ENCODE measurements around the gene GRID1. TPM values are rescaled to one million over a fixed set of nuclear protein-coding genes. Genes with fewer than 3 reads are reported as not detected.

GRID1 gene
- total RNA-seq, 4 donors from 2014 or later: 0.03 to 2.7 (median 0.49) TPM

GRCh38 chr10:85993840-85994507 lies 372.6 kb downstream of the GRID1 start:
- intact Hi-C loops (cut with DNase I): loop anchor here (10.0 kb wide), 1 partner anchor 381 kb away; no protein-coding TSS in a partner anchor
- Histone ChIP-seq H3K27ac (no peak overlapping the region), H3K36me3 (no peaks in the 10 kb centered on the region), H3K27me3 (peaks cover 0 to 5% (median 0%) of the 10 kb centered on the region in 4 donors), H3K4me1 (no peaks in the 10 kb centered on the region), H3K9me3 (no peaks in the 10 kb centered on the region), H3K4me3 (no peak overlapping the region)
- DNase-seq: no peak
- WGBS, 2 donors: 43 to 53% methylated on average over 4 to 6 of the region's 6 CpGs
- TF ChIP-seq CTCF (IDR thresholded peaks at IDR 0.05) (no peak), POLR2A (IDR thresholded peaks at IDR 0.05) (no peak)

- intact Hi-C loops (cut with DNase I): loop anchor here (10.0 kb wide), 1 partner anchor 382 kb away; no protein-coding TSS in a partner anchor
- TF ChIP-seq CTCF (IDR thresholded peaks at IDR 0.05) (no peak), POLR2A (IDR thresholded peaks at IDR 0.05) (no peak)
- DNase-seq: no peak
- no peaks in the 10 kb centered on the region for H3K36me3 ChIP-seq
- H3K27me3 ChIP-seq: peaks cover 0 to 5% (median 0%) of the 10 kb centered on the region in 4 donors
- H3K4me1 ChIP-seq: no peaks in the 10 kb centered on the region
- H3K27ac ChIP-seq: no peak overlapping the region
- no peak overlapping the region for H3K4me3 ChIP-seq
- no peaks in the 10 kb centered on the region for H3K9me3 ChIP-seq
- 75 to 100% methylated on average over 1 of the region's 1 CpG for WGBS, 2 donors
Measured at GRCh38 chr10:85993140-85993539, 373.5 kb downstream of the GRID1 start.

- no peak for DNase-seq
- WGBS, 2 donors: 28 to 53% methylated on average over 1 of the region's 1 CpG
- TF ChIP-seq CTCF (IDR thresholded peaks at IDR 0.05): no peak
- TF ChIP-seq POLR2A (IDR thresholded peaks at IDR 0.05): no peak
- Histone ChIP-seq H3K27ac (no peak overlapping the region), H3K27me3 (peaks cover 0 to 5% (median 0%) of the 10 kb centered on the region in 4 donors), H3K36me3 (no peaks in the 10 kb centered on the region), H3K9me3 (no peaks in the 10 kb centered on the region), H3K4me1 (no peaks in the 10 kb centered on the region), H3K4me3 (no peak overlapping the region)
- intact Hi-C loops (cut with DNase I): loop anchor here (10.0 kb wide), 1 partner anchor 382 kb away; no protein-coding TSS in a partner anchor
Measured at GRCh38 chr10:85992324-85992723, 374.3 kb downstream of the GRID1 start.

GRCh38 chr10:85986777-85987176 lies 379.8 kb downstream of the GRID1 start:
- no peak for DNase-seq
- intact Hi-C loops (cut with DNase I): no loop called here
- no peaks in the 10 kb centered on the region for H3K36me3 ChIP-seq
- TF ChIP-seq CTCF (IDR thresholded peaks at IDR 0.05) (no peak), POLR2A (IDR thresholded peaks at IDR 0.05) (no peak)
- H3K9me3 ChIP-seq: no peaks in the 10 kb centered on the region
- H3K27me3 ChIP-seq: peaks cover 0 to 2% (median 0%) of the 10 kb centered on the region in 4 donors
- no peak overlapping the region for H3K27ac ChIP-seq
- H3K4me1 ChIP-seq: no peaks in the 10 kb centered on the region
- no CpG with 5 or more reads among the region's 1 CpG for WGBS, 2 donors
- no peak overlapping the region for H3K4me3 ChIP-seq

GRCh38 chr10:85983051-85983450 lies 383.5 kb downstream of the GRID1 start:
- H3K9me3 ChIP-seq: no peaks in the 10 kb centered on the region
- no peaks in the 10 kb centered on the region for H3K4me1 ChIP-seq
- no peak for DNase-seq
- intact Hi-C loops (cut with DNase I): no loop called here
- no peaks in the 10 kb centered on the region for H3K36me3 ChIP-seq
- no peak for TF ChIP-seq CTCF (IDR thresholded peaks at IDR 0.05)
- H3K27ac ChIP-seq: no peak overlapping the region
- H3K27me3 ChIP-seq: no peaks in the 10 kb centered on the region
- H3K4me3 ChIP-seq: no peak overlapping the region
- 53 to 73% methylated on average over 5 of the region's 6 CpGs for WGBS, 2 donors

All from esophagus squamous epithelium (tissue), 5 donors.